Neural progenitor cell (in vitro differentiated cells): ENCODE results near the gene ESCO1. TPM values are rescaled to one million over a fixed set of nuclear protein-coding genes. Genes with fewer than 3 reads are reported as not detected.

Source experiments
- DNase-seq: peaks from one replicate; pipeline ENCODE4 v3.0.0-alpha.2; 2016; ENCODE audit warnings: low spot score
- H2AFZ ChIP-seq: fragments of 200-600 bp; sonication (generic); replicated peaks from 2 replicates; pipeline ENCODE4 v1.6.1; 2016; ENCODE audit warnings: antibody characterized with exemption
- H3F3A ChIP-seq: fragments of 200-600 bp; sonication (generic); 2 replicates; pipeline ENCODE4 v1.6.1; 2016; ENCODE audit warnings: antibody characterized with exemption, low read depth
- H3K27ac ChIP-seq: fragments of 200-600 bp; sonication (generic); 2 replicates; pipeline ENCODE4 v1.5.1; 2016; ENCODE audit warnings: mild to moderate bottlenecking
- H3K27me3 ChIP-seq: fragments of 200-600 bp; sonication (generic); 2 replicates; pipeline ENCODE4 v1.6.1; 2016; ENCODE audit warnings: mild to moderate bottlenecking, moderate library complexity
- H3K36me3 ChIP-seq: fragments of 200-600 bp; sonication (generic); 2 replicates; pipeline ENCODE4 v1.5.1; 2016
- H3K4me1 ChIP-seq: fragments of 200-600 bp; sonication (generic); 2 replicates; pipeline ENCODE4 v1.6.1; 2016; ENCODE audit warnings: mixed run types
- H3K4me2 ChIP-seq: fragments of 200-600 bp; sonication (generic); 2 replicates; pipeline ENCODE4 v1.6.1; 2016
- H3K4me3 ChIP-seq: fragments of 200-600 bp; sonication (generic); 2 replicates; pipeline ENCODE4 v1.5.1; 2016
- H3K79me2 ChIP-seq: fragments of 200-600 bp; sonication (generic); 2 replicates; pipeline ENCODE4 v1.6.1; 2016; ENCODE audit warnings: low read depth
- H3K9ac ChIP-seq: fragments of 200-600 bp; sonication (generic); 2 replicates; pipeline ENCODE4 v1.6.1; 2016
- H3K9me3 ChIP-seq: fragments of 200-600 bp; sonication (generic); 2 replicates; pipeline ENCODE4 v1.5.1; 2016; ENCODE audit warnings: low read depth
- H4K20me1 ChIP-seq: fragments of 200-600 bp; sonication (generic); 2 replicates; pipeline ENCODE4 v1.6.1; 2016; ENCODE audit warnings: low read depth
- H3K27ac Mint-ChIP-seq: 3 replicates; pipeline ENCODE4 v1.8.0; 2021; ENCODE audit warnings: mixed read lengths
- H3K27me3 Mint-ChIP-seq: 2 replicates; pipeline ENCODE4 v1.8.0; 2022; ENCODE audit warnings: low read depth, mild to moderate bottlenecking, inconsistent platforms, moderate library complexity, mixed read lengths; ENCODE audit not compliant: insufficient read depth
- H3K36me3 Mint-ChIP-seq: 3 replicates; pipeline ENCODE4 v1.8.0; 2021; ENCODE audit warnings: mixed read lengths
- H3K4me1 Mint-ChIP-seq: 3 replicates; pipeline ENCODE4 v1.8.0; 2021; ENCODE audit warnings: mixed read lengths
- H3K4me3 Mint-ChIP-seq: 3 replicates; pipeline ENCODE4 v1.8.0; 2021; ENCODE audit warnings: mild to moderate bottlenecking, moderate library complexity, mixed read lengths
- H3K9me3 Mint-ChIP-seq: 3 replicates; pipeline ENCODE4 v1.8.0; 2020; ENCODE audit warnings: mixed read lengths
- EZH2 ChIP-seq: fragments of 200-600 bp; sonication (generic); IDR thresholded peaks from 2 replicates; pipeline ENCODE4 v1.6.1; 2017; ENCODE audit warnings: antibody characterized with exemption, mild to moderate bottlenecking, moderate library complexity
- EZH2phosphoT487 ChIP-seq: fragments of 200-600 bp; sonication (generic); IDR thresholded peaks from 2 replicates; pipeline ENCODE4 v1.6.1; 2017; ENCODE audit warnings: antibody characterized with exemption
- total RNA-seq: library from RNA; depleted of rRNA; stranded (reverse); fragments of >200 nt; gene quantifications from 2 replicates; pipeline ENCODE4 v1.2.3, GENCODE V29; 2015; ENCODE audit warnings: low replicate concordance
- TF ChIP-seq, protein P1 (sequence below): fragments of 200-600 bp; sonication (generic); IDR thresholded peaks from 2 replicates; pipeline ENCODE4 v1.5.1; 2017; ENCODE audit warnings: antibody characterized with exemption, mild to moderate bottlenecking

ESCO1 gene
- total RNA-seq, 1 donor from 2014 or later = 48.8 TPM

DNA sequence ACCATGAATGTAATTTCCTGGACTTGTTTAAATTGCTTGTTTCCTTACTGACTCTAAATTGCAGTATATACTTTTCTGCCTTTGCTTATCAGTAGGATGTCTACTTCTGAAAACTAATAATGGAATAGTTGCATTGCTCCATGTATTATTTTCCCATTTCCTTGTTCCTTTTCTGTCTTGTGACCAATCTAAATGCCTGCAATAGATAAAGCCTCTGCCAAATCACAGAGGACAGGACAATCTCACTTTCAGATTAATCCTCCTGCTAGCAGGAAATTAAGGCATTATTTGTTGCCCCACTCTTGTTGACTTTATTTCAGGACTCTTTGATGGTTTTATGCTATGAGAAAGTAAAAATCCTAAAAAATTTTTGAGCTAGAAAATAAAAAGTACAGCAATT is 4.7 kb upstream of the ESCO1 start:
- no peaks in the 10 kb centered on the region for H3K36me3 ChIP-seq
- Mint-ChIP-seq H3K27me3 (peaks cover 4% of the 10 kb centered on the region), H3K4me1 (no peaks in the 10 kb centered on the region), H3K9me3 (no peaks in the 10 kb centered on the region), H3K27ac (no peak overlapping the region), H3K36me3 (no peaks in the 10 kb centered on the region), H3K4me3 (no peak overlapping the region)
- H4K20me1 ChIP-seq = no peaks in the 10 kb centered on the region
- no peaks in the 10 kb centered on the region for H3K9me3 ChIP-seq
- no peak overlapping the region for H3K4me3 ChIP-seq
- no peaks in the 10 kb centered on the region for H3K79me2 ChIP-seq
- peaks cover 19% of the 10 kb centered on the region for H3F3A ChIP-seq
- no peaks in the 10 kb centered on the region for H3K4me1 ChIP-seq
- H2AFZ ChIP-seq = no peak overlapping the region
- TF ChIP-seq EZH2 (no peak), EZH2phosphoT487 (no peak)
- TF ChIP-seq, protein P1, sequence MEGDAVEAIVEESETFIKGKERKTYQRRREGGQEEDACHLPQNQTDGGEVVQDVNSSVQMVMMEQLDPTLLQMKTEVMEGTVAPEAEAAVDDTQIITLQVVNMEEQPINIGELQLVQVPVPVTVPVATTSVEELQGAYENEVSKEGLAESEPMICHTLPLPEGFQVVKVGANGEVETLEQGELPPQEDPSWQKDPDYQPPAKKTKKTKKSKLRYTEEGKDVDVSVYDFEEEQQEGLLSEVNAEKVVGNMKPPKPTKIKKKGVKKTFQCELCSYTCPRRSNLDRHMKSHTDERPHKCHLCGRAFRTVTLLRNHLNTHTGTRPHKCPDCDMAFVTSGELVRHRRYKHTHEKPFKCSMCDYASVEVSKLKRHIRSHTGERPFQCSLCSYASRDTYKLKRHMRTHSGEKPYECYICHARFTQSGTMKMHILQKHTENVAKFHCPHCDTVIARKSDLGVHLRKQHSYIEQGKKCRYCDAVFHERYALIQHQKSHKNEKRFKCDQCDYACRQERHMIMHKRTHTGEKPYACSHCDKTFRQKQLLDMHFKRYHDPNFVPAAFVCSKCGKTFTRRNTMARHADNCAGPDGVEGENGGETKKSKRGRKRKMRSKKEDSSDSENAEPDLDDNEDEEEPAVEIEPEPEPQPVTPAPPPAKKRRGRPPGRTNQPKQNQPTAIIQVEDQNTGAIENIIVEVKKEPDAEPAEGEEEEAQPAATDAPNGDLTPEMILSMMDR = no peak
- no peak overlapping the region for H3K4me2 ChIP-seq
- H3K27ac ChIP-seq = no peak overlapping the region
- no peak for DNase-seq
- H3K27me3 ChIP-seq = no peaks in the 10 kb centered on the region
- no peak overlapping the region for H3K9ac ChIP-seq

DNA sequence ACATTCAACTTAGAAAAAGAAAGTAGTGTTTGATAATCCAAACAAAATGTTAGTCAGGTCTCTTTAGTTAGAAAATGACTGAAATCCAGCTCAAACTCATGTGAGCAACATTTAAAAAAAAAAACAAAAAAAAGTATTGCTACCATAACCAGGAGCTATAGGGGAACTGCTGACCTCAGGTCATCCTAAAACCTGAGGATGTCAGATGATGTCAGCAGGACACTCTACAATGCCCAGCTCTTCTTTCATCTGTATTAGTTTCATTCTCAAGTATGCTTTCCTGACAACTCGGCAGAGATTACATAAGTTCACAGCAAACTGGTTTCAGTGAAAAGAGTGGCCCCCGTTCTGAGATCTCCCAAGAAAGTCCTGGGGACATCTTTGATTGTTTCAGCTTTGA is 4.2 kb upstream of the ESCO1 start:
- peaks cover 3% of the 10 kb centered on the region for H3K79me2 ChIP-seq
- H4K20me1 ChIP-seq = no peaks in the 10 kb centered on the region
- no peak for DNase-seq
- no peak overlapping the region for H3K4me3 ChIP-seq
- H3K4me3 Mint-ChIP-seq = no peak overlapping the region
- H3K27me3 ChIP-seq = no peaks in the 10 kb centered on the region
- H2AFZ ChIP-seq = no peak overlapping the region
- no peaks in the 10 kb centered on the region for H3K36me3 ChIP-seq
- H3K36me3 Mint-ChIP-seq = no peaks in the 10 kb centered on the region
- H3K4me2 ChIP-seq = no peak overlapping the region
- H3K9ac ChIP-seq = no peak overlapping the region
- H3F3A ChIP-seq = peaks cover 24% of the 10 kb centered on the region
- peaks cover 2% of the 10 kb centered on the region for H3K4me1 Mint-ChIP-seq
- peaks cover 5% of the 10 kb centered on the region for H3K27me3 Mint-ChIP-seq
- no peak overlapping the region for H3K27ac Mint-ChIP-seq
- H3K4me1 ChIP-seq = no peaks in the 10 kb centered on the region
- H3K27ac ChIP-seq = no peak overlapping the region
- H3K9me3 ChIP-seq = no peaks in the 10 kb centered on the region
- TF ChIP-seq EZH2 = no peak
- TF ChIP-seq, protein P1 = no peak
- TF ChIP-seq EZH2phosphoT487 = no peak
- H3K9me3 Mint-ChIP-seq = no peaks in the 10 kb centered on the region

DNA sequence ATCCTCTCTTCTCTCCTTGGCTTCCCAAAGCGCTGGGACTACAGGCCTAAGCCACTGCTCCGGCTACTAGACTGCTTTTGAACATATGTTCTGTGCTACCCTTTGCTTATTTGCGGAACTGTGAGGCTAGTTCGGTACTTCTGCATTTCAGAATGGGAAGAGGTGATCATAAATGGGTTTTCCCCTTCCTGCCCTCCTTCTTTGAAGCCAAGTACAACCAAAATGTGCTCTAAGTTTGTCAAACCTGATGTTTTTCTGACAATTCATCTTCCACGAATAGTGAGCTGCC is 1.7 kb upstream of the ESCO1 start:
- Histone ChIP-seq H3K4me2 (no peak overlapping the region), H3K79me2 (peaks cover 27% of the 10 kb centered on the region), H3K27ac (no peak overlapping the region), H3K36me3 (no peaks in the 10 kb centered on the region), H2AFZ (no peak overlapping the region), H3K4me3 (no peak overlapping the region), H3K27me3 (no peaks in the 10 kb centered on the region), H3K9me3 (no peaks in the 10 kb centered on the region), H4K20me1 (peaks cover 3% of the 10 kb centered on the region), H3F3A (peaks cover 34% of the 10 kb centered on the region), H3K9ac (no peak overlapping the region), H3K4me1 (peaks cover 7% of the 10 kb centered on the region)
- peak overlapping the region; percentile 64 for H3K4me3 Mint-ChIP-seq
- H3K4me1 Mint-ChIP-seq = peaks cover 16% of the 10 kb centered on the region
- H3K27me3 Mint-ChIP-seq = peaks cover 5% of the 10 kb centered on the region
- H3K27ac Mint-ChIP-seq = peak overlapping the region; percentile 66
- TF ChIP-seq EZH2 (no peak), EZH2phosphoT487 (no peak)
- TF ChIP-seq, protein P1 = no peak
- H3K9me3 Mint-ChIP-seq = no peaks in the 10 kb centered on the region
- DNase-seq = no peak
- H3K36me3 Mint-ChIP-seq = peaks cover 1% of the 10 kb centered on the region
